GM21619 (cell line): ENCODE data around the gene SH3RF3.
"Not testable (repeated sequence)": the region's sequence is repeated elsewhere in the genome, so short reads cannot be mapped to it uniquely, and the experiment has no call there.

Experiments used
- ATAC-seq: cut with Tn5 transposase; IDR thresholded peaks from one replicate; pipeline ENCODE4 v1.9.1; 2021; ENCODE audit not compliant: unreplicated experiment

Gene SH3RF3

GRCh38 chr2:109155553-109156451 lies 26.8 kb downstream of the SH3RF3 start:
- ATAC-seq = no peak

GRCh38 chr2:109157563-109158105 lies 28.6 kb downstream of the SH3RF3 start:
- no peak for ATAC-seq

- ATAC-seq = no peak
These were observed 29.2 kb downstream of the SH3RF3 start for GRCh38 chr2:109158237-109158636.

- ATAC-seq = no peak
These were observed 30.1 kb downstream of the SH3RF3 start for GRCh38 chr2:109159096-109159495.

- no peak for ATAC-seq
These were observed 31.9 kb downstream of the SH3RF3 start for GRCh38 chr2:109160714-109161440.

- not testable (repeated sequence) for ATAC-seq
These were observed 33.4 kb downstream of the SH3RF3 start for GRCh38 chr2:109162367-109162766.

- no peak for ATAC-seq
These were observed 34.0 kb downstream of the SH3RF3 start for GRCh38 chr2:109162999-109163398.

GRCh38 chr2:109164311-109164710 lies 35.3 kb downstream of the SH3RF3 start:
- no peak for ATAC-seq

- no peak for ATAC-seq
These were observed 35.8 kb downstream of the SH3RF3 start for GRCh38 chr2:109164739-109165221.

GRCh38 chr2:109166811-109167210 lies 37.8 kb downstream of the SH3RF3 start:
- no peak for ATAC-seq

GRCh38 chr2:109168086-109168485 lies 39.1 kb downstream of the SH3RF3 start:
- no peak for ATAC-seq

GRCh38 chr2:109168716-109169115 lies 39.7 kb downstream of the SH3RF3 start:
- ATAC-seq = no peak

- ATAC-seq = no peak
These were observed 41.6 kb downstream of the SH3RF3 start for GRCh38 chr2:109170645-109171044.

GRCh38 chr2:109171444-109172334 lies 42.7 kb downstream of the SH3RF3 start:
- no peak for ATAC-seq

- no peak for ATAC-seq
These were observed 43.6 kb downstream of the SH3RF3 start for GRCh38 chr2:109172556-109173105.

- no peak for ATAC-seq
These were observed 44.5 kb downstream of the SH3RF3 start for GRCh38 chr2:109173311-109174171.

- no peak for ATAC-seq
These were observed 45.2 kb downstream of the SH3RF3 start for GRCh38 chr2:109174214-109174613.

GRCh38 chr2:109174626-109175349 lies 45.8 kb downstream of the SH3RF3 start:
- no peak for ATAC-seq

- ATAC-seq = no peak
These were observed 46.3 kb downstream of the SH3RF3 start for GRCh38 chr2:109175350-109175678.
